Colonic mucosa (tissue), 4 donors: ENCODE data around the gene CALCA. TPM values are rescaled to one million over a fixed set of nuclear protein-coding genes. Genes with fewer than 3 reads are reported as not detected.

Experiments
- DNase-seq: peaks from one replicate; pipeline ENCODE4 v3.0.0-alpha.2; 2020
- H3K27ac ChIP-seq: fragments of 200-600 bp; one replicate; pipeline ENCODE4 v1.8.0; 2021
- H3K27me3 ChIP-seq: fragments of 200-600 bp; one replicate; pipeline ENCODE4 v1.8.0; 2021
- H3K36me3 ChIP-seq: fragments of 200-600 bp; one replicate; pipeline ENCODE4 v1.8.0; 2021
- H3K4me1 ChIP-seq: fragments of 200-600 bp; one replicate; pipeline ENCODE4 v1.8.0; 2021; ENCODE audit warnings: mild to moderate bottlenecking
- H3K4me3 ChIP-seq: fragments of 200-600 bp; one replicate; pipeline ENCODE4 v1.8.0; 2021
- H3K9ac ChIP-seq, 2 donors: one replicate each; pipeline ENCODE4 v1.7.0; 2013; ENCODE audit warnings: control low read depth in 2 of 2, low read depth in 2 of 2, low read length in 2 of 2
- H3K9me3 ChIP-seq: fragments of 200-600 bp; one replicate; pipeline ENCODE4 v1.8.0; 2021
- intact Hi-C: fragments of 100-400 bp; cut with DNase I; formaldehyde crosslinking; loops from one replicate; pipeline ENCODE4 v1.14.1; 2022
- total RNA-seq, 2 donors: library from RNA; stranded (reverse); fragmentation: NEBNext Ultra II Directional in 1 of 2; extraction: Animal tissue kit (Norgen Biotek cat#: 25700) in 1 of 2; gene quantifications; one replicate each; pipeline ENCODE4 v1.2.1, GENCODE V29; 2021
- TF ChIP-seq, protein P1 (sequence below): fragments of 200-600 bp; IDR thresholded peaks from one replicate; pipeline ENCODE4 v1.8.0; 2022; ENCODE audit warnings: antibody characterized with exemption, mild to moderate bottlenecking
- donor health status: healthy.
- donor health status: DM: no; HTN: no; CAD: no.
- donor health status: DM: no; HTN: no; CAD: no.

The CALCA gene
- total RNA-seq, 2 donors from 2014 or later: 0.29 TPM; not detected in 1

DNA sequence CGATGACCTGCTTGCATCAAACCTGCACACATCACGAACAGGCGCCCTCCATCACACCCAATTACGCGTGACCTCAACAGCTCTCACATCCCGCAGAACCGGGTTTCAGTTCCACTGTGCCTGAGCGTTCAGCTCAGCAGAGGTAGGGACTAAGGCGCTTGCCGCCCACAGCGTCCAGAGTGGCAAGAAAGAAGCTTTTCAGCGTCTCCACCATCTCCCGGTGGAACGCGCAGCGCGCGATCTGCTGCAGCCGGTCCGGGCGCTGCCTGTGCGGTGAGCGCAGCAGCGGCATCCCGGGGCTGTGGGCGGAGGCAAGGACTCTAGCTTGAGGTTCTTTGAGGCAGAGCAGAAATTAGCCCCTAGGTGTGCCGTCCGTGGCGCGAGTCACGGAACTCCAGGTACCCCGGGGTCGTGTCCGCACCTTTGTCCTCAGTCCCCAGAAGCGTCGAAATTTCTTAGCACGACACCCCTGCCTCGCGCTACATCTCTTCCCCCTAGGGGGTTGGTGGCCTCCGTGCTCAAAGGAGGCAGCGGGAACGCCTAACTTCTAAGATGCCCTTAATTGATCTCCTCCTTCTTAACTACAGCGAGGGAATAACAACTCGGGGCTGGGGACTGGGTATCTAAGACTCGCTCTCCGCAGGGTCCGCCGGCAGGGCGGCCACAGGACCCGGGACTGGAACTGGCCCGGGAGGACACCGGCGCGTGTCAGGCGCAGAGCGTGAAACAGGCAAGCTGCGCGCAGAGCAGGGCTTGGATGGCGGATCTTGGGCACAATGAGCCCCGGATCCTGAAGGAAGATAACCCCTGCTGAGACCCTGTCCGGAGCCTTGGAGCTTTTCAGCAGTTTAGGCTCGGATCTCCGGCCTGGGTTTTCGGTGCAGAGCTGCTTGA lies 1.7 kb upstream of the CALCA start:
- H3K27me3 ChIP-seq: peaks cover 54% of the 10 kb centered on the region
- TF ChIP-seq, protein P1, sequence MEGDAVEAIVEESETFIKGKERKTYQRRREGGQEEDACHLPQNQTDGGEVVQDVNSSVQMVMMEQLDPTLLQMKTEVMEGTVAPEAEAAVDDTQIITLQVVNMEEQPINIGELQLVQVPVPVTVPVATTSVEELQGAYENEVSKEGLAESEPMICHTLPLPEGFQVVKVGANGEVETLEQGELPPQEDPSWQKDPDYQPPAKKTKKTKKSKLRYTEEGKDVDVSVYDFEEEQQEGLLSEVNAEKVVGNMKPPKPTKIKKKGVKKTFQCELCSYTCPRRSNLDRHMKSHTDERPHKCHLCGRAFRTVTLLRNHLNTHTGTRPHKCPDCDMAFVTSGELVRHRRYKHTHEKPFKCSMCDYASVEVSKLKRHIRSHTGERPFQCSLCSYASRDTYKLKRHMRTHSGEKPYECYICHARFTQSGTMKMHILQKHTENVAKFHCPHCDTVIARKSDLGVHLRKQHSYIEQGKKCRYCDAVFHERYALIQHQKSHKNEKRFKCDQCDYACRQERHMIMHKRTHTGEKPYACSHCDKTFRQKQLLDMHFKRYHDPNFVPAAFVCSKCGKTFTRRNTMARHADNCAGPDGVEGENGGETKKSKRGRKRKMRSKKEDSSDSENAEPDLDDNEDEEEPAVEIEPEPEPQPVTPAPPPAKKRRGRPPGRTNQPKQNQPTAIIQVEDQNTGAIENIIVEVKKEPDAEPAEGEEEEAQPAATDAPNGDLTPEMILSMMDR: no peak
- H3K27ac ChIP-seq: no peak overlapping the region
- no peak for DNase-seq
- H3K36me3 ChIP-seq: no peaks in the 10 kb centered on the region
- intact Hi-C loops: loop anchor here (10.0 kb wide), 1 partner anchor 221 kb away; no protein-coding TSS in a partner anchor
- H3K9ac ChIP-seq: no peak overlapping the region
- H3K9me3 ChIP-seq: no peaks in the 10 kb centered on the region
- H3K4me1 ChIP-seq: peaks cover 8% of the 10 kb centered on the region
- H3K4me3 ChIP-seq: peak overlapping the region; percentile 25

DNA sequence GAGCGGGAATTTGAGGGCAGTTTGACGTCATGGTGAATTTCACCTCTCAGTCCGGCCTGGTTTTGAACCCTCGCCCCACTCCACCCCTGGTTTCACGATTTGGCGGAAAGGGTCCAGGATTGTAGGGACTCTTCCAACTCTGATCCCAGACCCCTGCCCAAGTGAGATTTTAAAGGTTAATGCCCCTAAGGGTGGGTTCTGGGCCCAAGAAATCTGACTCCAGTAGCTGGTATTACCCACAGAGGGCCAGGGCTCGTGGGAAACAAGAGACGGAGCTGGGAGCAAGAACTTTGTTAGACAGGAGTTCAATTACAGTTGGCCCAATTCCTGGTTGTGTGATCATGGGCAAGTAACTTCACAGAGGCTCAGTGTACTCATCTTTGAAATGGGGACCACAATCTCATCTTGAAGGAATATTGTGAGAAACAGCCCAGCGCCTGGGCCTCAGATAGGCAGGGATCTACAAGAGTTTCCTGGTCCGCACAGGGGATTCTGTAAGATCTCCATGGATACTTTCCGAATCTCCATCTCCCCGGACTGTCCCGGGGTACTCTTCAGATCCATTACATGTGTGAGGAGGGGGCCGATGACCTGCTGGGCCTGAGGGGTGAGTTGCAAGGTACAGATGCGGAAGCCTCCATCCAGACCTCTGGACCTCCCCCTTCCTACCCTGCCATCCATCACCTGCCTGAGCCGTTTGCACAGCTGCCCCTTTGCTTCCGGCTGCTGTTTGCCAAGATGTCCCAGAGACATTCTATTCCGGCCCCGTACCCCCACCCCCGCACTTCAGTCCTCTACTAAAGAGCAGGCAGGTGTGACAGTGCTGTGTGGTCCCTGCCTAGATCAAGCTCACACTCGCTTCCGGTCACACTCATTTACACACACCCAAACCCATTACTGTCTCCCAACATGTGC lies 687 bp upstream of the CALCA start:
- intact Hi-C loops: loop anchor here (10.0 kb wide), 1 partner anchor 222 kb away; no protein-coding TSS in a partner anchor
- Histone ChIP-seq H3K27ac (no peak overlapping the region), H3K36me3 (no peaks in the 10 kb centered on the region), H3K27me3 (peaks cover 54% of the 10 kb centered on the region), H3K9me3 (no peaks in the 10 kb centered on the region), H3K4me3 (no peak overlapping the region), H3K4me1 (peaks cover 8% of the 10 kb centered on the region), H3K9ac (no peak overlapping the region)
- TF ChIP-seq, protein P1: no peak
- DNase-seq: no peak

DNA sequence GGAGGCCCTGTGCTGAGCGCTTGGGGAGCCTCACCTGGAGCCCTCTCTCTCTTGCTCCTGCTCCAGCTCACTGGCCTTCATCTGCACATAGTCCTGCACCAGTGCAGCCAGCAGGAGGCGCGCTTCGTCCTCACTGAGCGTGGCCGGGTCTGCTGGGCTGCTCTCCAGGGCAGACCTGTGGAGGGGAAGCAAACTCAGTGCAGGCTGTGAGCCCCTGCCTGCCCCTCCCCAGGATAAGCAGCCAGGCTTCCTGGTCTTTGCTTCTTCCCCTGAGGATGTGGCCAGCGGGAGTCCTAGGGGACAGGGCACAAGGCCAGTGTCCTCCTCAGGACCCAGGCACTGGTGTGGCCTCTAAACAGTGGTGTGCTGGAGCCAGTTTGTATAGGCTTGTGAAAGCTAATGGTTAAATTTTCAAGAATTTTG lies 2.2 kb downstream of the CALCA start:
- H3K4me3 ChIP-seq: no peak overlapping the region

DNA sequence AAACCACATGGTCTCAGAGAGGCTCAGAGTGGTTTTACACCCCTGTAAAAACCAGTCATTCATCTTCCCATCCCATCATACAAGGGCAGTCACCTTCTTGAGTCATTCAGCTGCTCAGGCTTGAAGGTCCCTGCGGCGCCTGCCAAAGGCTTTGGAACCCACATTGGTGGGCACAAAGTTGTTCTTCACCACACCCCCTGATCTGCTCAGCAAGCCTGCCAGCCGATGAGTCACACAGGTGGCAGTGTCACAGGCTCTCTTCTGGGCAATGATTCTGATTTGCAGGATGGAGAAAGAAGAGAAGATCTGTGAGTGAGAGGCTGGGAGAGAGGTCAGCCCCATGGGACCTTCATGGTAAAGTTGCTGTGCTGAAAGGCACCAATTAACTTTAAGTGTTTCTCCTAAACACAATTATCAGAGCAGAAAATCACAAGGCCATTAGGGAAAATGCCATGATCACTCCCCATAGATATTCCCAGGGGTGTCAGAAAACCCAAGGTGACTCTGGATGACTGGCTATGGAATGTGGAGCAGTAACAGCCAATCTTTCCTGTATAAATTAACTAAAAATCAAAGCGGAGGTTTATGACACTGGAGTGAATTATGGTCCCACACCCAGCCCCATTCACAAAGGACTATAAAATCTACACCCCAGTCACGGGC lies 4.4 kb downstream of the CALCA start:
- no peak overlapping the region for H3K27ac ChIP-seq
- H3K36me3 ChIP-seq: no peaks in the 10 kb centered on the region
- DNase-seq: no peak
- no peak overlapping the region for H3K4me3 ChIP-seq
- no peaks in the 10 kb centered on the region for H3K4me1 ChIP-seq
- TF ChIP-seq, protein P1: no peak
- peaks cover 20% of the 10 kb centered on the region for H3K27me3 ChIP-seq
- no peak overlapping the region for H3K9ac ChIP-seq
- intact Hi-C loops: no loop called here
- no peaks in the 10 kb centered on the region for H3K9me3 ChIP-seq

More for the DNA sequence above, 2.2 kb downstream of the CALCA start:
- TF ChIP-seq, protein P1: peak; percentile 10
- no peaks in the 10 kb centered on the region for H3K9me3 ChIP-seq
- DNase-seq: peak; percentile 47
- no peak overlapping the region for H3K27ac ChIP-seq
- peaks cover 40% of the 10 kb centered on the region for H3K27me3 ChIP-seq
- peaks cover 8% of the 10 kb centered on the region for H3K4me1 ChIP-seq
- intact Hi-C loops: loop anchor here (10.0 kb wide), 1 partner anchor 225 kb away; no protein-coding TSS in a partner anchor
- H3K9ac ChIP-seq: no peak overlapping the region
- no peaks in the 10 kb centered on the region for H3K36me3 ChIP-seq

DNA sequence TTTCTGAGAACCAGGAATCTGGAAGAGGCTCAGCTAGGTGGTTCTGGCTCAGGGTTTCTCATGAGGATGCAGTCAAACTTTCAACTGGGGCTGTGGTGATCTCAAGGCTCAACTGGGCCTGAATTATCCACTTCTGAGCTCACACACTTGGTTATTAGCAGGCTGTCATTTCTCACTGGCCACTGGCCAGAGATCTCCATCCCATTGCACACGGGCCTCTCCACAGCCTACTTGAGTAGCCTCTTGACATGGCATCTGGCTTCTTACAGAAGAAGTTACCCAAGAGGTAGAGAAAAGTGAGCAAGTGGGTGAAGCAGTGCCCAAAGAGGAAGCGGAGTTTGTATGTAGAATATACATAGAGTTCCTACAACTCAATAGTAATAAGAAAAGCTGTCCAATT lies 16.0 kb downstream of the CALCA start:
- H3K9ac ChIP-seq: no peak overlapping the region
- no peaks in the 10 kb centered on the region for H3K4me1 ChIP-seq
- no peak for DNase-seq
- intact Hi-C loops: no loop called here
- H3K27me3 ChIP-seq: no peaks in the 10 kb centered on the region
- H3K36me3 ChIP-seq: no peaks in the 10 kb centered on the region
- no peak overlapping the region for H3K4me3 ChIP-seq
- no peak overlapping the region for H3K27ac ChIP-seq
- no peaks in the 10 kb centered on the region for H3K9me3 ChIP-seq
- TF ChIP-seq, protein P1: no peak
